ENCODE measurements around the gene BRD9. TPM values are rescaled to one million over a fixed set of nuclear protein-coding genes. Genes with fewer than 3 reads are reported as not detected.
"Not testable (repeated sequence)": the region's sequence is repeated elsewhere in the genome, so short reads cannot be mapped to it uniquely, and the experiment has no call there.

The BRD9 gene
- total RNA-seq, 6 donors from 2014 or later = 37.5 to 160 (median 42.3) TPM

GRCh38 chr5:856531-857425, 35.8 kb downstream of the BRD9 start:
- Histone ChIP-seq H3K9me3 (no peaks in the 10 kb centered on the region), H3K27me3 (peaks cover 0 to 9% (median 0%) of the 10 kb centered on the region in 4 donors), H3K4me3 (no peak overlapping the region), H3K4me1 (no peaks in the 10 kb centered on the region), H3K36me3 (no peaks in the 10 kb centered on the region), H3K27ac (no peak overlapping the region)
- WGBS, 2 donors = 86 to 90% methylated on average over 9 to 16 of the region's 16 CpGs
- no peak for DNase-seq
- ATAC-seq (ENCODE audit: low FRiP score in 2 of 2) = peak in 1 of 2 donors; percentile 29
- no peak for TF ChIP-seq EP300 (IDR thresholded peaks at IDR 0.05)
- TF ChIP-seq CTCF (IDR thresholded peaks at IDR 0.05) = no peak
- TF ChIP-seq POLR2AphosphoS5 (IDR thresholded peaks at IDR 0.05) = no peak
- no peak for TF ChIP-seq POLR2A (IDR thresholded peaks at IDR 0.05)

- DNase-seq = no peak
- H3K27me3 ChIP-seq = peaks cover 0 to 9% (median 0%) of the 10 kb centered on the region in 4 donors
- no peak for TF ChIP-seq POLR2A (IDR thresholded peaks at IDR 0.05)
- no peak for TF ChIP-seq CTCF (IDR thresholded peaks at IDR 0.05)
- no peak for TF ChIP-seq EP300 (IDR thresholded peaks at IDR 0.05)
- TF ChIP-seq POLR2AphosphoS5 (IDR thresholded peaks at IDR 0.05) = no peak
- no peak overlapping the region for H3K27ac ChIP-seq
- peak in 1 of 2 donors; percentile 35 for ATAC-seq (ENCODE audit: low FRiP score in 2 of 2)
- 77 to 80% methylated on average over 19 to 21 of the region's 21 CpGs for WGBS, 2 donors
- no peak overlapping the region for H3K4me3 ChIP-seq
- peaks cover 0 to under 1% (median 0%) of the 10 kb centered on the region in 4 donors for H3K4me1 ChIP-seq
- no peaks in the 10 kb centered on the region for H3K36me3 ChIP-seq
- H3K9me3 ChIP-seq = no peaks in the 10 kb centered on the region
These were observed 36.6 kb downstream of the BRD9 start for GRCh38 chr5:855771-856530.

DNA sequence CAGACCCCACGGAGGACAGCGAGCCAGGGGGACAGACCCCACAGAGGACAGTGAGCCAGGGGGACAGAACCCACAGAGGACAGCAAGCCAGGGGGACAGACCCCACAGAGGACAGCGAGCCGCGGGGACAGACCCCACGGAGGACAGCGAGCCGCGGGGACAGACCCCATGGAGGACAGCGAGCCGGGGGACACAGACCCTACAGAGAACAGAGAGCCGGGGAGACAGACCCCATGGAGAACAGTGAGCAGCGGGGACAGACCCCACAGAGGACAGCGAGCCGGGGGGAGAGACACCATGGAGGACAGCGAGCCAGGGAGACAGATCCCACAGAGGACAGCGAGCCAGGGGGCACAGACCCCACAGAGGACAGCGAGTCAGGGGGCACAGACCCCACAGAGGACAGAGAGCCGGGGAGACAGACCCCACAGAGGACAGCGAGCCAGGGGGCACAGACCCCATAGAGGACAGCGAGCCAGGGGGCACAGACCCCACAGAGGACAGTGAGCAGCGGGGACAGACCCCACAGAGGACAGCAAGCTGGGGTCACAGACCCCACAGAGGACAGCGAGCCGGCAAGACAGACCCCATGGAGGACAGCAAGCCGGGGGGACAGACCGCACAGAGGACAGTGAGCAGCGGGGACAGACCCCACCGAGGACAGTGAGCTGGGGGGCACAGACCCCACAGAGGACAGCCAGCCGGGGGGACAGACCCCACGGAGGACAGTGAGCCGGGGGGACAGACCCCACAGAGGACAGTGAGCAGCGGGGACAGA, 37.4 kb downstream of the BRD9 start:
- Histone ChIP-seq H3K27me3 (peaks cover 0 to 9% (median 0%) of the 10 kb centered on the region in 4 donors), H3K27ac (no peak overlapping the region), H3K4me1 (peaks cover 0 to 6% (median 0%) of the 10 kb centered on the region in 4 donors), H3K4me3 (no peak overlapping the region), H3K36me3 (no peaks in the 10 kb centered on the region), H3K9me3 (no peaks in the 10 kb centered on the region)
- WGBS, 2 donors = 87 to 88% methylated on average over 30 to 32 of the region's 32 CpGs
- no peak for TF ChIP-seq EP300 (IDR thresholded peaks at IDR 0.05)
- TF ChIP-seq CTCF (IDR thresholded peaks at IDR 0.05) = no peak
- no peak for TF ChIP-seq POLR2A (IDR thresholded peaks at IDR 0.05)
- no peak for TF ChIP-seq POLR2AphosphoS5 (IDR thresholded peaks at IDR 0.05)
- ATAC-seq (ENCODE audit: low FRiP score in 2 of 2) = no peak
- no peak for DNase-seq

GRCh38 chr5:854217-854616, 38.4 kb downstream of the BRD9 start:
- Histone ChIP-seq H3K4me1 (peaks cover 0 to 13% (median 8%) of the 10 kb centered on the region in 4 donors), H3K36me3 (no peaks in the 10 kb centered on the region), H3K4me3 (no peak overlapping the region), H3K9me3 (no peaks in the 10 kb centered on the region), H3K27me3 (peaks cover 0 to 13% (median 0%) of the 10 kb centered on the region in 4 donors), H3K27ac (no peak overlapping the region)
- TF ChIP-seq EP300 (IDR thresholded peaks at IDR 0.05) (no peak), POLR2AphosphoS5 (IDR thresholded peaks at IDR 0.05) (no peak), POLR2A (IDR thresholded peaks at IDR 0.05) (no peak), CTCF (IDR thresholded peaks at IDR 0.05) (no peak)
- ATAC-seq (ENCODE audit: low FRiP score in 2 of 2) (no peak), DNase-seq (no peak)
- 80 to 81% methylated on average over 13 of the region's 13 CpGs for WGBS, 2 donors

GRCh38 chr5:853416-854090, 39.0 kb downstream of the BRD9 start:
- not testable (repeated sequence) for H3K4me3 ChIP-seq; H3K36me3 ChIP-seq; H3K27ac ChIP-seq; ATAC-seq (ENCODE audit: low FRiP score in 2 of 2); DNase-seq; H3K9me3 ChIP-seq
- WGBS, 2 donors = 87 to 89% methylated on average over 9 to 16 of the region's 18 CpGs
- Histone ChIP-seq H3K27me3 (peaks cover 0 to 13% (median 0%) of the 10 kb centered on the region in 4 donors), H3K4me1 (peaks cover 0 to 13% (median 8%) of the 10 kb centered on the region in 4 donors)
